DMS153 (cell line): ENCODE data around the gene BCAN.
"Not testable (repeated sequence)": the region's sequence is repeated elsewhere in the genome, so short reads cannot be mapped to it uniquely, and the experiment has no call there.

Experiments used
- DNase-seq: peaks from one replicate; lab custom pipeline; 2025; lab: John Stamatoyannopoulos, UW

The BCAN gene

DNA sequence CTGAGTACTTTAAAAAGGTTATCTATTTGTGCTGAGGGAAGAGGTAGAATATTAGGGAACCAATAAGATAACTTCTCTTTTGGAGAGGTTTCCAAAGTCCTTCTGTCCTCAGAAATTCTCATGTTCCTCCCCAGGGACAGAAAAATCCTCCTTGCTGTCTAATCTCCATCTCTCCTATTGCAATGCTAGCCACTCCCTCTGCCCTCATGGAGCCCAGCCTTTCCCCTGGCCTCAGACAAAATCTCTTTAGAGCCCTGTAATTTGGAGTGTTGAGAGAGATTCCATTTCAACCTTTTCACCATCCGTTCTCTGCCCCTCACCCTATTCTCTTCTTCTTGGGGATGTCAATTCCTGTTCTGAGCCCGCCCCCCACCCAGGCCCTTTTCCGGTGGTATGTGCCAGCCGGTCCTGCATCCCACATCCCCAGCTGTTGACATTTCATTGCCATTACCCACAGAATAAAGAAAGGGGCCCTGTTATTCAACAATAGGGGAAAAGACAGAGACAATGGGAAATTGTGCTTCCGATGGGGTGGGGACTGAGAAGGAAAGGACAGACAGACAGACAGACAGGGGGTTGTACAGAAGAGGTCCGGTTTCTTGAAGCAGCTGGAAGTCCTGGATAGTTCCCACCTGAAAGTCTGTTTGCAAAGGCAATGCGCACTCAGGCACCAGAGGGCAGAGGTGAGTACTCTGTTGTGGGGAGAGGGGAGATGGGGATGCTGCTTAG, 22.9 kb upstream of the BCAN start, which contains the start of gene HAPLN2:
HAPLN2 (plus strand) TSS at position 563 of the 729 bp plus-strand sequence. CDS start 4,076 bp downstream, outside the sequence.
- DNase-seq = no peak

GRCh38 chr1:156619582-156619955, 22.3 kb upstream of the BCAN start:
- no peak for DNase-seq

GRCh38 chr1:156622581-156623297, 19.2 kb upstream of the BCAN start:
- no peak for DNase-seq

GRCh38 chr1:156623946-156624813, 17.7 kb upstream of the BCAN start:
- DNase-seq = no peak

DNA sequence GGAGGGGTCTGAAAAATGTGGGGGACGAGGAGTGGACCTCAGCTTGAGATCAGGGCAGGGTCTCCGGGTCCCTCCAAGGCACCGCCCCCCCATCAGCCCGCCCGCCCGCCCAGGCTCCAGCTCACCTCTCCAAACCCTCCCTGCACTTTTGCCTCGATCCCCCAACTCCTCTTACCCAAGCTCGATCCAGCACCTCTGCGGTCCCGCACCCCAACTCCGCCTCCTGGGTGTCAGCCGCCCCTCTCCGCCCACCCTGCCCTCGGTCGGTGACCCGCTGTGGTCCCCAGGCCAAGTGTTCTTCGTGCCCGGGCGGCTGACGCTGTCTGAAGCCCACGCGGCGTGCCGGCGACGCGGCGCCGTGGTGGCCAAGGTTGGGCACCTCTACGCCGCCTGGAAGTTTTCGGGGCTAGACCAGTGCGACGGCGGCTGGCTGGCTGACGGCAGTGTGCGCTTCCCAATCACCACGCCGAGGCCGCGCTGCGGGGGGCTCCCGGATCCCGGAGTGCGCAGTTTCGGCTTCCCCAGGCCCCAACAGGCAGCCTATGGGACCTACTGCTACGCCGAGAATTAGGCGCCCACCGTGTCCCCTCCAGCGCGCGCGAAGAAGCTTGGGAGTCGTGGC, 17.0 kb upstream of the BCAN start:
- DNase-seq = no peak

DNA sequence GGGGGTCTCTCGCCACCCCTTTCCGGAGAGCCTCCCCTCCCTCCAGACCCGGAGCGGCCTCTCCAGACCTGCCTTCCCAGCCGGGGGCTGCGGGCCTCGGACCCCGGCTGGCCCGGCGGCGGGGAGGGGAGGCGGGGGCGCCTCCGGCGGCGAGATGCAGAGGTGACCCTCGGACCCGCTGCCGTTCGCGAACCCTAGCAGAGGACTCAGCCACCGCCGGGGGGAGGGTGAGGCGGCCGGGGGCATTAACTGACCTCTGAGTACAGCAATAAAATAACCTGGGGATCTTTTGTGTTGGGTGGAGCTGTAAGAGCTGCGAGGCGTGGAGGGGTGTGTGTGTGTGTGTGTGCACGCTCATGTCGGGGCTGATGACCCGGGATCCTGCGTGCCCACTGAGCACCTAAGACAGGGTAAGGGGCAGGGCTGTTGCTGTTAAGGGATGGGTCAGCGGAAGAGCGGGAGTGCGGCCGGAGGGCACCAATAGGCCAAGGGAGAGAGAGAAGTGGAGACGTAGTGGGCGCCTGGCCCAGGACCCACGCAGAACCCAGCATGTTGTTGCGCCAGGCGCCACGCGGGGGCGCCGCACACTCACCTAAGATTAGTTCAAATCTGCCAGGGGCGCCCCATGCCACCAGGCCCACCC, 16.4 kb upstream of the BCAN start:
- no peak for DNase-seq

DNA sequence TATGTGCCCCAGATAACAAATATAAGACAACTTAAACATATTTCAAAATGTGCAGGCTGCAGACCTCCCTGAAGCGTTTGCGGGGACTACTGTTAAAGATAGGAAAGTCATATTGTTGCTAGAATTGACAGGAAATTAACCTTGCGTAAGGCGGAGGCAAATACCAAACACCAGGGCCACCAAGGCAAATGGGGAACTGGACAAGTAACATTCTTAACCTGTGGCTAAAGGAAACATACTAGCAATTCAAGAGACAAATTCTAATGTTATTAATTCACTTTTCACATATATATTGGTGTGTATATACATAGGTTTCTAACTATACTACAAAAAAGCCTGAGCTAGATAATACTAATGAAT, 15.9 kb upstream of the BCAN start:
- no peak for DNase-seq

GRCh38 chr1:156627313-156627880, 14.5 kb upstream of the BCAN start:
- peak; percentile 25 for DNase-seq

GRCh38 chr1:156629823-156630449, 12.0 kb upstream of the BCAN start:
- DNase-seq = no peak

DNA sequence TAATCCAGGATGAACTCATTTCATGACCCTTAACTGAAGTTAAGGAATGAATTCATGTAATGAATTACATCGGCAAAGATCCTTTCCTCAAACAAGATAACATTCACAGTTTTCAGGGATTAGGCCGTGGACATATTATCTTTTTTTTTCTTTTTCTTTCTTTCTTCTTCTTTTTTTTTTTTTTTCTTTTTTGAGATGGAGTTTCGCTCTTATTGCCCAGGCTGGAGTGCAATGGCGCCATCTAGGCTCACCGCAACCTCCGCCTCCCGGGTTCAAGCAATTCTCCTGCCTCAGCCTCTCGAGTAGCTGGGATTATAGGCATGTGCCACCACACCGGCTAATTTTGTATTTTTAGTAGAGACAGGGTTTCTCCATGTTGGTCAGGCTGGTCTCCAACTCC, 10.8 kb upstream of the BCAN start:
- not testable (repeated sequence) for DNase-seq

DNA sequence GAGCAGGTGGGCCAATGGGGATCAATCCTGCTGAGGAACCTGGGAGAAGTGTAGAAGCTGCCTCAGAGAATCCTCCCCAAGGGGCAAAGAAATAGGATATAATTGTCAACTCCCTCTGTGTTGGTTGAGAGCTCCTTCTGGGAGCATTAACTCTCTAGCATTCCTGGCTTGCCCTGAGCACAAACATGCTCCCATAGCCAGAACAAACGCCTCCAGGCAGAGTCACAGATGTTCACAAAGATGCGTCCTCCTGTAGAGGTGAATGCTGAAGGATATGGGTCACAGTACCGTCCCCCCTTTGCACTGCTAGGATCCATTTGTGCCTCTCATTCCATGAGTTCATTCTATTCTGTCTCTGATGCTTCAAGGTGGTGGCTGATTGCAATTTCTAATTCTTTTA, 9.6 kb upstream of the BCAN start:
- DNase-seq = no peak

GRCh38 chr1:156638189-156638985, 3.5 kb upstream of the BCAN start:
- no peak for DNase-seq

GRCh38 chr1:156639601-156640101, 2.3 kb upstream of the BCAN start:
- no peak for DNase-seq

- no peak for DNase-seq
Measured at GRCh38 chr1:156640842-156641706, 843 bp upstream of the BCAN start.

DNA sequence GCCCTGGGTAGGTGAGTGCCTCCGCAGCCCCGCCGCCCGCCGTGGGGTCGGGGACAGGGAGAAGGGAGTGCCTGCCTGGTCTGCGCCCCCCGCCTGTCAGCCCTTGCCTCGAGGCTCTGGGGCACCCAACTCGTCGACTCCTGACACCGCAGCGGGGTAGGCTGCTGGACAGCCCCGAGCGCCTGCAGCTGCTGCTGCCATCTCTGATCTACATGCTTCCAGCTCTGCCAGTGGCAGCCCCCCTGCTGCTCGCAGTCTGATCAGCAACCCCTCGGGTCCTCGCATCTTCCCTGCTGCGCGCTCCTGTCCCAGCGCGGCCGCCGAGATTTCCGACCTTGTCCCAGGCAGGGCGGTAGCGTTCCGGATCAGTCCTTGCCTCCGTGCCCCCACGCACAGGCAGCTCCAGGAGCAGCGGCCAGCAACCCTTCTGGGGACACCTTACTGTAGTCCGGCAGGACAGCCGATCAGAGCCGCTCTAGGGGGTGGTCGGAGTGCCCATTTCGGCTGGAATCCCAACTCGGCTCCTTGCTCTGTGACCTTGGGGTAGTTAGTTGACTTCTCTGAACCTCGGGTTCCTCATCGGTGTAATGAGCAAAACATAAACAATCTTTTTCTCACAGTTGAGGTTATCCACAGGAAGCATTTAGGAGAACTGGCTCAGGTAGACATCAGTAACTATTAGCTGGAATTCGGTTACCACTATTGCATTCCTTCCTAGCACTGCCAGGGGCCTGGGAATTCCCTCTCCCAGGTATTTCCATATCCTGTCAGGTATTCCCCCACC, 540 bp downstream of the BCAN start:
- no peak for DNase-seq

- no peak for DNase-seq
Measured at GRCh38 chr1:156643049-156643777, 1.3 kb downstream of the BCAN start.

- DNase-seq = no peak
Measured at GRCh38 chr1:156643778-156644092, 1.8 kb downstream of the BCAN start.

- no peak for DNase-seq
Measured at GRCh38 chr1:156644146-156644545, 2.2 kb downstream of the BCAN start.
